MG63 (cell line): ENCODE results near the gene BRD3OS. TPM values are rescaled to one million over a fixed set of nuclear protein-coding genes. Genes with fewer than 3 reads are reported as not detected.
"Not testable (repeated sequence)": the region's sequence is repeated elsewhere in the genome, so short reads cannot be mapped to it uniquely, and the experiment has no call there.

Source experiments
- DNase-seq: peaks from one replicate; pipeline ENCODE4 v3.0.0-alpha.2; 2020
- H3K27me3 ChIP-seq: fragments of 250-450 bp; sonication (Bioruptor Pico); 2 replicates; pipeline ENCODE4 v1.5.1; 2020; ENCODE audit warnings: mild to moderate bottlenecking, moderate library complexity
- H3K36me3 ChIP-seq: fragments of 250-450 bp; sonication (Bioruptor Pico); 2 replicates; pipeline ENCODE4 v1.5.1; 2020; ENCODE audit warnings: mild to moderate bottlenecking, moderate library complexity
- H3K4me3 ChIP-seq: fragments of 250-450 bp; sonication (Bioruptor Pico); 2 replicates; pipeline ENCODE4 v1.5.1; 2020; ENCODE audit warnings: mild to moderate bottlenecking, moderate library complexity
- H3K9me3 ChIP-seq: fragments of 250-450 bp; sonication (Bioruptor Pico); 2 replicates; pipeline ENCODE4 v1.5.1; 2020; ENCODE audit warnings: mild to moderate bottlenecking, moderate library complexity
- total RNA-seq: library from RNA; depleted of rRNA; stranded (reverse); fragments of >200 nt; shearing (Covaris generic); gene quantifications from 2 replicates; pipeline ENCODE4 v1.2.3, GENCODE V29; 2014; ENCODE audit warnings: low replicate concordance; rRNA removed

Gene BRD3OS
- total RNA-seq, 1 experiment from 2014 or later: 18.6 TPM

GRCh38 chr9:134071149-134071548 lies 45.9 kb downstream of the BRD3OS start:
- Histone ChIP-seq H3K4me3 (no peak overlapping the region), H3K9me3 (peaks cover 2% of the 10 kb centered on the region; the same call in 1 of the 2 replicates), H3K27me3 (no peaks in the 10 kb centered on the region; the same call in 1 of the 2 replicates), H3K36me3 (no peaks in the 10 kb centered on the region)
- no peak for DNase-seq

DNA sequence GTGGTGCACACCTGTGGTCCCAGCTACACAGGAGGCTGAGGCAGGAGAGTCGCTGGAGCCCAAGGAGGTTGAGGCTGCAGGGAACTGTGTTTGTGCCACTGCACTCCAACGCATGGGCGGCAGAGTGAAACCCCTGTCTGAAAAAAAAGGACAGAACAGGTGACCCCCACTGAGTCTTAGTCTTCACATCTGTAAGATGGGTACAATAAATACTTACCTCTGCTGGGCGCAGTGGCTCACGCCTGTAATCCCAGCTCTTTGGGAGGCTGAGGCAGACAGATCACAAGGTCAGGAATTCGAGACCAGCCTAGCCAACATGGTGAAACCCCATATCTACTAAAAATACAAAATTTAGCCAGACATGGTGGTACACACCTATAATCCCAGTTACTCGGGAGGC lies 47.4 kb downstream of the BRD3OS start:
- not testable (repeated sequence) for H3K36me3 ChIP-seq, H3K4me3 ChIP-seq, DNase-seq, H3K27me3 ChIP-seq
- peaks cover 12% of the 10 kb centered on the region for H3K9me3 ChIP-seq

DNA sequence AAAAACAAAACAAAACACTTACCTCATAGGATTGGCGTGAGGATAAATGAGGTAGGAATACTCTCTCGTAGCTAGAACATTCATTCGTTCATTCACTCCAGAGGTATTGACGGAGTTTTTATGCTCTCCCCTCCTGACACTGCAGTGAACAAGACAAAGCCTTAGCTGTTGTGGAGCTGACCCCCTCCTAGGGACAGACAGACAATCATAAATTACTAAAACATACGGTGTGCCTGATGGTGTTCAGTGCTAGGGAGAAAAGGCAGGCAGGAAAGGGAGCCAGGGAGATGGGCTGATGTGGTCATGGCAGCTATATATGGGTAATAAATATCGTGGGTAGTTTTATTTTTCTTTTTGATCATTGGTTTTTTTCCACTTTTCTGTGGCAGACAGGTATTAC lies 48.2 kb downstream of the BRD3OS start:
- Histone ChIP-seq H3K9me3 (peaks cover 12% of the 10 kb centered on the region), H3K4me3 (no peak overlapping the region), H3K27me3 (no peaks in the 10 kb centered on the region; the same call in 1 of the 2 replicates), H3K36me3 (no peaks in the 10 kb centered on the region)
- no peak for DNase-seq

DNA sequence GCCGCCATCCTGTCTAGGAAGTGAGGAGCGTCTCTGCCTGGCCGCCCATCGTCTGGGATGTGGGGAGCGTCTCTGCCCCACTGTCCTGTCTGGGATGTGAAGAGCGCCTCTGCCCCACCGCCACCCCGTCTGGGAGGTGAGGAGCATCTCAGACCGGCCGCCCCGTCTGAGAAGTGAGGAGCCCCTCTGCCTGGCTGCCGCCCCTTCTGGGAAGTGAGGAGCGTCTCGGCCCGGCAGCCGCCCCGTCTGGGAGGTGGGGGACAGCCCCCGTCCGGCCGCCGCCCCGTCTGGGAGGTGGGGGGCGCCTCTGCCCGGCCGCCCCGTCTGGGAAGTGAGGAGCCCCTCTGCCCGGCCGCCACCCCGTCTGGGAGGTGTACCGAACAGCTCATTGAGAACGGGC lies 50.4 kb downstream of the BRD3OS start:
- not testable (repeated sequence) for H3K4me3 ChIP-seq, H3K36me3 ChIP-seq, DNase-seq, H3K27me3 ChIP-seq
- peaks cover 18% of the 10 kb centered on the region for H3K9me3 ChIP-seq

GRCh38 chr9:134076644-134077043 lies 51.4 kb downstream of the BRD3OS start:
- H3K27me3 ChIP-seq: no peaks in the 10 kb centered on the region

More at GRCh38 chr9:134076644-134077043, 51.4 kb downstream of the BRD3OS start:
- H3K36me3 ChIP-seq: no peaks in the 10 kb centered on the region
- H3K4me3 ChIP-seq: no peak overlapping the region
- peaks cover 18% of the 10 kb centered on the region for H3K9me3 ChIP-seq
- no peak for DNase-seq

Other genes starting within 250 kb of the BRD3OS start
- gene VAV2, start 33.2 kb upstream of the BRD3OS start, total RNA-seq: 17.3 and 22.8 TPM in 2 replicates
- 3.1 and 5.0 TPM in 2 replicates for gene BRD3, start 42.5 kb downstream of the BRD3OS start, total RNA-seq
- 31.6 and 31.7 TPM in 2 replicates for gene WDR5, start 110.6 kb downstream of the BRD3OS start, total RNA-seq
- not detected in 2 replicates for gene RNU6ATAC, start 139.1 kb downstream of the BRD3OS start, total RNA-seq